ENCODE measurements around the gene TM2D3.

The TM2D3 gene, protein sequence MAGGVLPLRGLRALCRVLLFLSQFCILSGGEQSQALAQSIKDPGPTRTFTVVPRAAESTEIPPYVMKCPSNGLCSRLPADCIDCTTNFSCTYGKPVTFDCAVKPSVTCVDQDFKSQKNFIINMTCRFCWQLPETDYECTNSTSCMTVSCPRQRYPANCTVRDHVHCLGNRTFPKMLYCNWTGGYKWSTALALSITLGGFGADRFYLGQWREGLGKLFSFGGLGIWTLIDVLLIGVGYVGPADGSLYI

DNA sequence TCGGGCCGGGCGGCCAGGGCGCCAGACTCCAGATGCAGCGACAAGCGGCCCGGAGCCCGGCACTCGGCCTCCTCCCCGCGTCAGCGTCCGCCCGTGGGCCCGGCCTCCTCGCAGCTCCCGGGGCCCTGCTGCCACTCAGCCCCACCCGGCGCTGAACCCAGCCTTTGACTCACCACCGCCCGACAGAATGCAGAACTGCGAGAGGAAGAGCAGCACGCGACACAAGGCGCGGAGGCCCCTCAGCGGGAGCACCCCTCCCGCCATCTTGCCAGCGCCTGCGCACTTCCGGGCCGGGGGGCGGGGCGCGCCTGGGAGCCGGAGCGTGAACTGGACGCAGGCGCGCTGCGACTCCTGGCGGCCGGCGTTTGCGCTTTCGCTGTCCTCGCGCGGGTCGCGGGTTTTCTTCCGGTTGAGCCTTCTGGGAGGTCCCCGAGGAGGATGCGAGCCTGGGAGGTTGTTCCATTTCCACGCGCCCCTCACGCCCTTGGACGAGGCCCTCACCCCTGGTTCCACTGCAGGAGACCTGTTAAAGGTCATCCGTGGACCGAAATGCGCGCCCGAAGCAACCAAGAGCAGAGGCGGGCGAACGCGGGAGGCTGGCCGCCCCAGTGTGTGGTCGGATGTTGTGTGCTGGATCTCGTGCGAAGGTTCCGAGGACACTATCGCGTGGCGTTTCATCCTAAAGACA is at the start of gene TM2D3:
TSS of gene TM2D3 (minus strand) at position 284 of the 688 bp plus-strand sequence. CDS start at position 264, 20 bp downstream.
- in situ Hi-C loops (cut with HindIII; ENCODE audit: low sequenced_read_pairs) = no loop called here

DNA sequence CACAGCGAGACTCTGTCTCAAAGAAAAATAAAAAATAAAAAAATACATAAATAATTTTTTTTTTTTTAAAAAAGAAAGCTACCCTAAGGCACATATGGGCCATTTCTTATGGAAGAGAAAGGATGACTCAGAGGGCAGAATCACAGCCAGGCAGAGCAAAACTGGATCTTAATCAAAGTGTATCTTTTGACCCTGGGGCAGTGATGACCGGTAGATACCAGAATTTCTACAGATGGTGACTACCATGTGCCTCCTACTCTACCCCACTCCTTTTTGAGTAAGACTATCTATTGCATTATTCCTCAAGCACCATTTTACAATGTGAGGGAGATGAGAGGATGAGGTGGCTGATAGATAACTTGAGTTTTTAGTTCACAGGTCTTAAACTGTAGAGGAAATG is 46.1 kb upstream of the TM2D3 start:
- in situ Hi-C loops (cut with HindIII; ENCODE audit: low sequenced_read_pairs) = no loop called here

DNA sequence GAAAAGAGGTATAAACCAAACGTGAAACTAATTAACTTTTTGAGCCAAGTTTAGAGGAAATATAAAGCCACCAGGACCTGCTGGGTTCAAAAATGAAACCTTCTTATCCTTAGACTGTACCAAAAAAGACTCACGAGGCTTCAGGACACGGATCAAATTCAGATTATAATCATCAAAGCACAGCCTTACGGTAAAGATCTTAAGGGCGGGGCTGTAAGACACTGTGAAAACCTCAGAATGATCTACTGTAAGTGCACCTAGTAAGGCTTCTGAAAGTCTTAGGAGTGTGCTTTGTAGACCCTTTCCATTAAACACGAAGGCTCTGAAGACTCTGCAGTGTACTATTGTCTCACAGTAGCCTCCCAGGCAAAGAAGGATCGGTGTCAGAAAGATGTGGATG is 45.3 kb upstream of the TM2D3 start:
- in situ Hi-C loops (cut with HindIII; ENCODE audit: low sequenced_read_pairs) = no loop called here

DNA sequence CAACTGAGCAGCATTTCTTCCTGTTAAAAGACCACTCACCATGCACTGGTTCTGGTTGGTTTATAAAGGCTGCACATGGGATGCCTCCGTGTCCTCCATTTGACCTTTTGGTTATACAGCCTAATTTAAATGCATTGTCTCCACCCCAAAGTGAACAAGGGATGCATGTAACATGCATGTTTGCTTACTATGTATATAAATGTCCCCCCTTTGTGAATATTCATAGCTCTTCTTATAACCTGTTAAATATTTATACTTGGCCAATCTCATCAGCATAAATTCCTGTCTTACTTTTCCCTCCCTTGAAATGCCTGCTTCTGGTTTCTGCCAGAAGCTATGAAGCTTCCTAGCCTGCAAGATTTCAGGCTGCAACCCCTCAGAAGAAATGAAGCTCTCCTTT is 44.6 kb upstream of the TM2D3 start:
- in situ Hi-C loops (cut with HindIII; ENCODE audit: low sequenced_read_pairs) = no loop called here

DNA sequence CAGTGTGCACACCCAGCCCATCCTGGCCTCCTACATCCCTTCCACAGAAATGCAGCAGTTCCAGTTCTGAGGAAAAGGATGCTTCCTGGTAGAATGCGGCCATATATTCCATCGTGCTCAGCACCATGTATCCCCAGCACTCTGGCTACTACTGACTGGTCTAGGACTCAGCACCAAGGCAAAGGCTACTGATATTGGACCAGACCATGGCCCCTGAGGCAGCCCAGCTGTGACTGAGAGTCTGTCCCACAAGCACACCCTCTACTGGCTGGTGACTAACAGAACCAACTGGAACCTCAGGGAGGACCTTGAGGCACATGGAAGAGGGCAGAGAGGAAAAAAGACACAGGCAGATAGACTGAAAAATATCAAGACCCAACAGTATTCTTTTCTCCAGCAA is 42.1 kb upstream of the TM2D3 start:
- in situ Hi-C loops (cut with HindIII; ENCODE audit: low sequenced_read_pairs) = no loop called here

DNA sequence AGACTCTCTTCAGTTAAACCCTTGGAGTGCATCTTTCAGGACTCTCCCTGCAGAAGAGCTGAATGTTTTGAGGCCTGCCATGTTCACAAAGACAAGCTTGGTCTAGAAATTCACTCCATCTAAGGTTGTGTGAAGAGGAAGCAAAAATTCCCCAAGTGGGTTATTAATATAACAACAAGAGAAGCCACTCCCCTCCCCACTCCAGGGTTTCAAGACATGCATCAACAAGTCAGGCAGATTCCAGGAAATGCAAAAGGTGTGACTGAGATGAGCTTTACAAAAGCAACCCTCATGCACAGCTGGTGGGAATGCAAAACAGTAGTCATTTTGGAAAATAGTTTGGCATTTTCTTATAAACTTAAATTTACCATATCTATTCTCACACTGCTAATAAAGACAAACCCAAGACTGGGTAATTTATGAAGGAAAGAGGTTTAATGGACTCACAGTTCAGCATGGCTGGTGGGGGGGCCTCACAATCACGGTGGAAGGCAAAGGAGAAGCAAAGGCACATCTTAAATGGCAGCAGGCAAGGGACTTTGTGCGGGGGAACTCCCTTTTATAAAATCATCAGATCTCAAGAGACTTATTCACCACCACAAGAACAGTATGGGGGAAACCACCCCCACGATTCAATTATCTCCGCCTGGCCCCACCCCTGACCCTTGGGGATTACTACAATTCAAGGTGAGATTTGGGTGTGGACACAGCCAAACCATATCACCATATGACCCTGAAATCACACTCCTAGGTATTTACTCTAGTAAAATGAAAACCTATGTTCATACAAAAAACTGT is 40.8 kb upstream of the TM2D3 start:
- in situ Hi-C loops (cut with HindIII; ENCODE audit: low sequenced_read_pairs) = no loop called here

DNA sequence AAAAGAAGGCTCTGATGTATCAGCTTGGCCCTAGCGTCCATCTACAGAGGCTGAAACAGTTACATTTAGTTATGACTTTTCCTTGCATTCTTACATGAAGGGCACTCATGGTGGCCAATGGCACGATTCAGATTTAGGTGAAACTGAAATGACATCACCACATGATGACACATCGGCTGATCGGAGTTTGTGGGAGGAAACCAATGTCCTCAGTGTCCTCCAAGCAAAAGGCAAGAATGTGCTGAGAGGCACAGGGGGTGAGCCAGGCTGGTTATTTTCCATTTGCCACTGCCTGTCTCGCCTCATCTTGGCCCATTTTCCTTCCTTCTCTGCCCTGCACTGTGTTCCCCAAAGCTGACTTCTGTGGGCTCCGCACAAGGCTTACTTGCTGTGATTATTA is 37.7 kb upstream of the TM2D3 start:
- in situ Hi-C loops (cut with HindIII; ENCODE audit: low sequenced_read_pairs) = no loop called here

DNA sequence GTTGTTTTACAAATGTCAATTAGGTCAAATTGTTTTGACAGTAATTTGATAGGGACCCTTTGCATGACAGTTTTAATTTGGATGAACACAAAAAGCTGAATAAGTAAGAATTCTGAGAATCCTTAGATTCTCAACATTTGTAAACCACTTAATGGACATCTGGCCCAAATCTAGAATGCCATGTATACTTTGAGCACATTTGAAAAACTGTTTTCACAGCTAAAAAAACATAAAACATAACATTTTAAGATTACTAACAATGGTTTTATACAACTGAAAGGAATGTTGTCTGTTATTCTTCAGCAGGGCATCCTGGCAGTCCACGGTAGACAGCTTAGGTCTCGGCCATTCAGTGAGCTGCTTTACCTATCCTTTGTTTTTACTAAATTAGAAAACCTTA is 34.5 kb upstream of the TM2D3 start:
- in situ Hi-C loops (cut with HindIII; ENCODE audit: low sequenced_read_pairs) = no loop called here

DNA sequence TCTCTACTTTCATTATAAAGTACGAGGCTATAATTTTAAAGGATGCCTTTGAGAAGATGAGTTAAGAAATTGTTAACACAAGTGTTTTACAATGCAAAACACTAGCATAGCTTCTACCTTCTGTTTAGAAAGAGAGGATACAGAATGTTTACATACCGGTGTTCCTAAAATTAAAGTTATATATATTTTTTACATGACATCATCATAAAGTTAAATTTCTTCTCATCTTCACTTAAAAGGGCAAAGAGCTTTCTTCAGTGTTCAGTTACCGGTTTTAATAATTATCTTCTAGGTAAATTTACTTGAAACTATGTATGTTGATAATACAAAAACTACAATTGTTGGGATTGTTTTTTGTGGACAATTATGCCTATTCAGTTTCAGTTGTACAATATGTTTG is 32.7 kb upstream of the TM2D3 start:
- in situ Hi-C loops (cut with HindIII; ENCODE audit: low sequenced_read_pairs) = no loop called here

DNA sequence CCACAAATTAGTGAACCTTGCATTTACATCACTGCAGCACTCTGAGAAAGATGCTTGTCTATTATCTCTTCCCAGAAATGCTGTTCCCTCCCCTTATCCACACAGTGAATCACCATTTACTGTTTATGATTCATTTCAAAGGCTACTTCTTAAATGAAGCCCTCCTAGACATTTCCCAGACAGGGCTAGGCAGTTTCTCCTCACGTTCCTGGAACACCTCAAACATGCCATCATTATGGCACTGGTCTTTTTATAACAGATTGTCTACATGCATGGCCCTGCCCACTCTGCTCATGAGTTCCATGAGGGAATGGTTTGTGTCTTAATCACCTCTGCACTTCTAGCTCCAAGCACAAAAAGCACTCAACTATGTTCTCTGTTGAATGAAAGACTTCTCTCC is 32.2 kb upstream of the TM2D3 start:
- in situ Hi-C loops (cut with HindIII; ENCODE audit: low sequenced_read_pairs) = no loop called here

DNA sequence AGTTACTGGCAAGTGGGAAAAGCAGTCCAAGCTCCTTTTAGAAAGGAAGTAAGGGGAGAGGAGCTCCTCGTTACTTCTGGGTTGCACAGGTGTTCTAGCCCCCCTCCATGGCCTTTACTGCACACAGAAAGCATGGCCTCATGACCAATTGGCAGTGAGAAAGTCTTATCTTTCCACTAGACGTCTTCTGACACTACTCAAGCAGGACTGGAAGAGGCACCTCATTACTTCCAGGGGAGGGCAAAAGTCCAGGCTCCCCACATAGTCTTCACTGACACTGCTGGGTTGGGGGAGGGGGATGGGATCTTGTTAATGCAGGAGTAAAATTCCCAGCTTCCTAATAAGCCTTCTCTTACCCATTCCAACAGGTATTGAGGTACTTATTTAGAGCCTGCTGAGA is 27.6 kb upstream of the TM2D3 start:
- in situ Hi-C loops (cut with HindIII; ENCODE audit: low sequenced_read_pairs) = no loop called here

DNA sequence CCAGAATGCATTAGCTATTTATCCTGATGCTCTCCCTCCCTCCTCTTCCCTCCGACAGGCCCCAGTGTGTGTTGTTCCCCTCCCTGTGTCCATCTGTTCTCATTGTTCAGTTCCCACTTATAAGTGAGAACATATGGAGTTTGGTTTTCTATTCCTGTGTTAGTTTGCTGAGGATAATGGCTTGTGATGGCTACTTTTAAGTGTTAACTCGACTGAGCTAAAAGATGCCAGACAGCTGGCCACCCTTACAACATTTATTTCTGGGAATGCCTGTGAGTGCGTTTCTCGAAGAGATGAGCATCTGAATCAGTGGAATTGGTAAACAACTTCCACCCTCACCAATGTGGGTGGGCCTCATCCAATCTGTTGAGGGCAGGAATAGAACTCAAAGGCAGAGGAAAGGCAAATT is 24.7 kb upstream of the TM2D3 start:
- in situ Hi-C loops (cut with HindIII; ENCODE audit: low sequenced_read_pairs) = no loop called here

DNA sequence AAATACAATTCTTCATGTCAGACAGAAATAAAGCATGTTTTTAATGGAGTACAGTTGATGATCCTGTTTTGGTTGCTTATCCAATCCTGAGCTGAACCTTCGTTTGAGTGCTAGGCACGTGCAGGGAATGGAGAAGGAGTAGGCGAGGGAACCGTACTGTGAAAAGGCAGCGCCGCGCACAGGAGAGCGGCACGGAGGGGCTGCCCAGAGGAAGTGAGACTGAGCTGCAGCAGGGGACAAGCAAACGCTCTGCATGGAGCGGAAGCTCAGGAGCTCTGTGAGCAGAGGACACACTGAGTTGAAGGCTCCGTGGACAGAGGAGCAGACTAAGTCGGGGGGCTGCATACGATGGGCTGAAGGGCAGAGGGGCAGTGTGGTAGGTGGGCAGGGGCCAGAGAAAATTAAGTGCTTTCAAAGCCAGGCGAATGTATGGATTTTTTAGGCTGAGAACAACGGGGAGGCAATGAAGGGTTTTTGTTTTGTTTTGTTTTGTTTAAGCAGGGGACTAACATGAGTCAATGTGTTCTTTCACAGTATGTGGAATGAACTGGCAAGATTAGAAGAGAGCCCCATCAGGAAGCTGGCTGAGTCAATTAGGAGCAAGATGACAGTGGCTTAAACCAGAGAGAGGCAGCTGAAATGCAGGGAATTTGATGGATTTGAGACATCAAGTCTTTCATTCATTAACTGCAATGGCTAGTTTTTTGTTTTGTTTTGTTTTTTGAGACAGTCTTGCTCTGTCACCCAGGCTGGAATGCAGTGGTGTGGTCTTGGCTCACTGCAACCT is 23.8 kb upstream of the TM2D3 start:
- in situ Hi-C loops (cut with HindIII; ENCODE audit: low sequenced_read_pairs) = no loop called here

DNA sequence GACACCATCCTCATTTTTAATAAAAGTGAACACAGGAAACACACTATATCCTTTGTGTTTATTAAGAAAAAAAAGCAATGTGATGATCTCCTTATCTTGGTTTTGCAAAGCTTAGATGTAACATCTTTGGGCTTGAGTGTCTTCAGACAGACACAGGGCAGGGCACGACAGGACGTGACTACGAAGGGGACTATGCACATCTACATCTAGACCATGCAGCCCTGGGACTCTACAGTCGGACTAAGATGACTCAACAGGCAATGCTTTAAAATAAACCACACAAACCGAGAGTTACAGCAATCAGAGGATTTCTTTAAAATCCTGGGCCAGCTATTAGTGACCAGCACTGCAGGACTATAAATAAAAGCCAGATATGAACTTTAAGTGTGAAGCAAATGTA is 22.8 kb upstream of the TM2D3 start:
- in situ Hi-C loops (cut with HindIII; ENCODE audit: low sequenced_read_pairs) = no loop called here

DNA sequence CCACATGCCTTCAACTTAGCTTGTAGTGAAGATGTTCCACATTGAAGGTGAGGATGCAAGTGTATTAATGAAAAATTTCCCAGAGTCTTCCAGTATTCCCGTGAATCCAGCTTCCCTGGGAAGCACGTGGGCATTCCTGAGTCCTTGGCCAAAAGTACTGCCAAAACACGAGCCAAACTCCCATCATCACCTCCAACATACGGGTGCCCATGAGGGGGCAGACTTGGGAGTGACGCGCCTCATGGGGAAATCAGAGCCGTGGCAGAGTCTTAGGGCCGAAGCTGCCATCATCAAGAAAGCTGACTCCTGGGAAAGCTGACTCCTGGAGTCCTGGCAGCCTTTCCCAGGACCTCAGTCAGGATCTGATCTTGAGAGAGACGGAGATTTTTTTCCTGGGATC is 20.1 kb upstream of the TM2D3 start:
- in situ Hi-C loops (cut with HindIII; ENCODE audit: low sequenced_read_pairs) = no loop called here

DNA sequence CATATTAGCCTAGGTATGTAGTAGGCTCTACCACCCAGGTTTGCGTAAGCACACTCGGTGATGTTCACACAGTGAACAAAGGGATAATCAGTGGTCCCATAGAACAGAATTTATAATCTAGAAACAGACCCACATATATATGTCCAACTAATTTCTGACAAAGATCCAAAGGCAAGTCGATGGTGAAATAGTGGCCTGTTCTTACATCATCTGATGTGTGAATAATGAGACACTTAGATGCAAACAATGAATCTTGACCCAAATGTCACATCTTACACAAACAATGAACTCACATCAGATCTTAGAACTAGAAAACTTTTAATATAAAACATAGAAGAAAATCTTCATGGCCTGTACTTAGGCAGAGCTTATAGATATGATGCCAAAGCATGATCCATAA is 17.6 kb upstream of the TM2D3 start:
- in situ Hi-C loops (cut with HindIII; ENCODE audit: low sequenced_read_pairs) = loop anchor here (10.0 kb wide), 1 partner anchor 355 kb away; no protein-coding TSS in a partner anchor

DNA sequence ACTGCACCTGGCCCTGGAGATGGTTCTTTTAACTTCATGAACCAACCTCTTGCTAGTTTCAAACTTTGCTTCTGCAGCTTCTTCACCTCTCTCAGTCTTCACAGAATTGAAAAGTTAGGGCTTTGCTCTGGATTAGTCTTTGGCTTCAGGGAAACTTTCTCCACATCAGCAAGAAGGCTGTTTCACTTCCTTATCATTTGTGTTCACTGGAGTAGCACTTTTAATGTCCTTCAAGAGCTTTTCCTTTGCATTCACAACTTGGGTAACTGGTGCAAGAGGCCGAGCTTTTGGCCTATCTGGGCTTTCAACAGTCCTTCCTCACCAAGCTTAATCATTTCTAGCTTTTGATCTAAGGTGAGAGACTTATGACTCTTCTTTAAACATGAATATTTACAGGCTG is 15.7 kb upstream of the TM2D3 start:
- in situ Hi-C loops (cut with HindIII; ENCODE audit: low sequenced_read_pairs) = loop anchor here (10.0 kb wide), 1 partner anchor 353 kb away; no protein-coding TSS in a partner anchor

DNA sequence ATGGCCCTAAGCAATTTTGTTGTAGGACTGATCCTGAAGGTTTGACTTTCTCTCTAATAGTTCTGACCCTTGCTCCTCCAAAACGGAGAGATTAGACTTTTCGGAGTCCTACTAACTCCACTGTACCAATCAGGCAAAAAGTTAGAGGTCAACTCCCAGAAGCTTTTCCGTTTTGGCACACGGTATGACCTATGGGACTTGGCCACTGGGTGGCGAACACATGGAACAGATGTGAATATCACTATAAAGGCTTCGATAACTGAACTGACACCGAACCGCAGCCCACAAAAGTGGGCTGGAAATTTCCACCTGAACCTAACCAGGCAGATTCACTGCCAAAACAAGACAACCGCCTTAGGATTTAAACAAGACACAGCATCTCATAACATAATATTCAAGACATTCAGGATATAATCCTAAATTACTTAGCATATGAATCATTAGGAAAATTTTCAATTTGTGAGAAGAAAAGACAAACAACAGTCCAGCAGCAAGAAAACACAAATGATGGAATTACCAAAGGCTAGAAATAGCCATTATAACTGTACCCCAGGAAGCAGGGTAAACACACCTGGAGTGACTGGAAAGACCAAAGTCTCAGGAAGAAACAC is 12.2 kb upstream of the TM2D3 start:
- in situ Hi-C loops (cut with HindIII; ENCODE audit: low sequenced_read_pairs) = loop anchor here (10.0 kb wide), 1 partner anchor 350 kb away; no protein-coding TSS in a partner anchor

DNA sequence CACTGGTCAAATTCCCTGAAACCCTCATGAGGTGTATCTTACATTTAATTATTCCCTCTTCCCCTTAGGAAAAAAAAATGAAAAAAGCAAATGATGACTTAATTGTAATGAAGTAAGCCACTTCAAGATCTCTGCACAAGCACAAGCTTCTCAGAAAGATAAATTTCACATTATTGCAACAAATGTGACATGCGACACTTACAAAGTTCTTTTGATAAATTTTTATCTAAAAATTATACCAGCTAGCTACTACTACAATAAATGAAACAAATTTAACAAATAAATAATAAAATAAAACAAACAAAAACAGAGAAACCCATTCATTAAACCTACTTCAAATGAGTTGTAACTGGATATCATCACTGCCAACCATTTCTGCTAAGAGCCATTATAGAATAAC is 10.0 kb upstream of the TM2D3 start:
- in situ Hi-C loops (cut with HindIII; ENCODE audit: low sequenced_read_pairs) = loop anchor here (10.0 kb wide), 1 partner anchor 347 kb away; no protein-coding TSS in a partner anchor

DNA sequence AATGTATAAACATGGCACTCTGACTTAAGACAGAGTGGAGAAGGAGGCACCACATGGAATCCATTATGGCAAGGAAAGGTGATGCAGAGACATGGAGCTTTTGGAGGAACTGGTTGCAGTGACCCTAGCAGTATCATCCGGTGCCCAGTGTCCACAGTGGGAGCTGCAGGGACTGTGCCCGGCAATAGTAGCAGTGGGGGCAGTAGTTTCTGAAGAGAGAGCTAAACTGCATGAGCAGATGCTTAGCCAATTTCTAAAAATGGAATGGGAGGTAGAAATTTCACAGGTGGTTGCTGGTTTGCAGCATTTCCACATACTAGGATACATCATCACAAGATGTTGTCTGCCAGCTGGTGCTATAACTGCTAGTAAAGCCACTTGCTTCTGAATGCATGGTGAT is 7.8 kb upstream of the TM2D3 start:
- in situ Hi-C loops (cut with HindIII; ENCODE audit: low sequenced_read_pairs) = loop anchor here (10.0 kb wide), 1 partner anchor 345 kb away; no protein-coding TSS in a partner anchor
